ENCODE measurements around the gene CC2D2A.

The CC2D2A gene

GRCh38 chr4:15649914-15650545 is 180.3 kb downstream of the CC2D2A start:
- no peak for DNase-seq (ENCODE audit: low read depth)

Data from GM04503 (cell line).